NCI-H2107 treated with DMSO at 0.1 percent for 48 hours (cell line): ENCODE results near the gene DUSP22.
"Not testable (repeated sequence)": the region's sequence is repeated elsewhere in the genome, so short reads cannot be mapped to it uniquely, and the experiment has no call there.

Experiments
- DNase-seq: peaks from one replicate; lab custom pipeline; 2025; ENCODE audit not compliant: unreplicated experiment; lab: John Stamatoyannopoulos, UW

DUSP22 gene

DNA sequence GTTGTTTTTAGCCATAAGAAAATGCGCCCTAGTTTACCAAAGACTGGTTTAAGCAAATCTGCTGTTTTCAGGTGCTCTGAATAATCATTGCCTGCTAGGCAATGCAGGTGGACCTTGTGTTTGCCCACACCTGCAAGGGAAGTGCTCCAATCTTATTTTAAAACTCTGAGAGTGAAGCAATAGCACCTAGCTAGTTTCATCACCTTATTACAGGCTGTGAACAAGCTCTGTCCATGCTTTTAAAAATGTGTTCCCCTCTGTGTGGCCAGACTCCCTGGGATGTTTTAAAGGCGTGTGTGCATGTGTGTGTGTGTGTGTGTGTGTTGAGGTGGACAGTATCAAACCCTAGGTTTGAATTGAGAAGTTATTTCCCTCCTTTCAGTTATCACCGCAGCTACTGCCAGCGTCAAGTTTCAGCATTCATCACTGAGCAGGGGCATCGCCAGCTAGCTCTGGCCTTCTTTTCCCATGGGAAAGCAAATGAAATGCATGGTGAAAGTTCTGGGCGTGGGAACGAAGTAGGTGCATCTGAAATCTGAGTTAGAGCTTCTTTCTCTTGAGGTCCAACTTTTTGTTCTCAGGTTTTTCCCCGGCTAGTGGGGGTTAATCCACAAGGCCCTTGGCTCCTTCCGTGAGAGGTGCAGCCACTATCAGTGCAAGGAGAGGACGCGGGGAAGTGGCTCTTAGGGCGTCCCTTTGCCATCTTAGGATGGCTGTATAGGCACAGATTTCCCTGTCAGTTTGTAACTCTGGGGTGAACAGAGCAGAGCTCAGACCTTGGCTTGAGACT lies 30.8 kb downstream of the DUSP22 start:
- DNase-seq = no peak

DNA sequence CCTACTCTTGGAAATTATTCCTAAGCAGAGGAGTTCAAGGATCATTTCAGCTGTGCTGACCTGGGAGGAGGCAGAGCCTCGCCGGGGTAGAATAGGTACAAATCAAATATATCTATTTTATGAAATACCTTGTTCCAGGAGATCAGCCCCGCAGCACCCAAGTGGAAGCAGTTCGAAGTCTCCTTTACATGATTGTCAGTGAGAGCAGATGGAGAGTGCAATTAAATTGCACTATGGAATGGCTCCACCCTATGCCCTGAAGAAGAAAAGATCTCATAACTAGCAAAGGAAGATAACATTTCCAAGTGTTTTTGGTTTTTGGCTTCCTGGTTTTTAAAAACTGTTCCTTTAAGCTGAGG lies 31.4 kb downstream of the DUSP22 start:
- no peak for DNase-seq

DNA sequence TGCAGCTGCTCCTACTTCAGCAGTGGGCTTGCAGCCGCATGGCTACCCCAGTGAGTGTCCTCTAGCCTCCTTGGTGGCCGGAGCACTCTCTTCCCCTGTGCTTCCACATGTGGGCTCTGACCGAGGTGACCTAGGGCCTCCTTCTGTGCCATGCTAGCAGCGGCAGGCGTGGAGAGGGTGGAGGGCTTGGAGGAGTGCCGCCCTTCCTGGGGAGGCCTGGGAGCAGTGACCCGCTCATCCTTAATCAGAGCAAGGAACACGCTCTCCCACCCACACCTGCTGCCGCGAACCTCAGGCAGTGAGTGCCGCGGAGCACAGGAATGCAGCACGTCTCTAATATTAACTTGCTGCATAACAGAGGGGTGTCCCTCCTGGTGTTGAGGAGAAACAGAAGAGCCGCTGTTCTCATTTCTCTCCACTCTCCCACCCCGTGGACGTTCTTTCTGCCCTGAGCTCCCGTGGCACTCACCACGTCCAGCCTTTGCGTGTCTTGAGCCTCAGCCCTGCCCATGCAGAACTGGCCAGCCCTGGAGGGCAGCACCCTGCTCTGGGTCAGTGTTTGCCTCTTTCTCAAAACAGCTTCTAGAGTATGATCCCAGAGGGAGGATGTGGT lies 31.9 kb downstream of the DUSP22 start:
- DNase-seq = no peak

DNA sequence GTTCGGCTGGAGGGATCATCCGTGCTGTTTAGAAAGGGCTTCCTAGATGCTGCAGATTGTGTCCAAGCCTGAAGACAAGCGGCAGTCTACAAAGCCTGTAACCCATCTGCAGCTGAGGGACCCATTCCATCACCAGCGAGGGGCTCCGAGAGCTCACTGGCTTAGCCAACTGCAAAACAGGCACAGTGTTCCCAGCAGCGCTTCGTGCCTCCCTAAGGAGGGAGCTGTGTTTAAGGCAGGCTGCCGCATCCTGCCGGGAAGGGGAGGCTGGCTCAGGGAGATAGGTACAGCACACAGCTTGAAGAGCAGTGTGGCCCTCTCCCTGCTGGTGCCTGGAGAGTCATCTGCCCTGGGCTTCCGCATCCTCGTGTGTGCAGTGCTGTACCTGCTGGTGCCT lies 32.4 kb downstream of the DUSP22 start:
- DNase-seq = no peak

DNA sequence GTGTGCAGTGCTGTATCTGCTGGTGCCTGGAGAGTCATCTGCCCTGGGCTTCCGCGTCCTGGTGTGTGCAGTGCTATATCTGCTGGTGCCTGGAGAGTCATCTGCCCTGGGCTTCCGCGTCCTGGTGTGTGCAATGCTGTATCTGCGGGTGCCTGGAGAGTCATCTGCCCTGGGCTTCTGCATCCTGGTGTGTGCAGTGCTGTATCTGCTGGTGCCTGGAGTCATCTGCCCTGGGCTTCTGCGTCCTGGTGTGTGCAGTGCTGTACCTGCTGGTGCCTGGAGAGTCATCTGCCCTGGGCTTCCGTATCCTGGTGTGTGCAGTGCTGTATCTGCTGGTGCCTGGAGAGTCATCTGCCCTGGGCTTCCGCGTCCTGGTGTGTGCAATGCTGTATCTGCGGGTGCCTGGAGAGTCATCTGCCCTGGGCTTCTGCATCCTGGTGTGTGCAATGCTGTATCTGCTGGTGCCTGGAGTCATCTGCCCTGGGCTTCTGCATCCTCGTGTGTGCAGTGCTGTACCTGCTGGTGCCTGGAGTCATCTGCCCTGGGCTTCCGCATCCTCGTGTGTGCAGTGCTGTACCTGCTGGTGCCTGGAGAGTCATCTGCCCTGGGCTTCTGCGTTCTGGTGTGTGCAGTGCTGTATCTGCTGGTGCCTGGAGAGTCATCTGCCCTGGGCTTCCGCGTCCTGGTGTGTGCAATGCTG lies 33.0 kb downstream of the DUSP22 start:
- DNase-seq = not testable (repeated sequence)

DNA sequence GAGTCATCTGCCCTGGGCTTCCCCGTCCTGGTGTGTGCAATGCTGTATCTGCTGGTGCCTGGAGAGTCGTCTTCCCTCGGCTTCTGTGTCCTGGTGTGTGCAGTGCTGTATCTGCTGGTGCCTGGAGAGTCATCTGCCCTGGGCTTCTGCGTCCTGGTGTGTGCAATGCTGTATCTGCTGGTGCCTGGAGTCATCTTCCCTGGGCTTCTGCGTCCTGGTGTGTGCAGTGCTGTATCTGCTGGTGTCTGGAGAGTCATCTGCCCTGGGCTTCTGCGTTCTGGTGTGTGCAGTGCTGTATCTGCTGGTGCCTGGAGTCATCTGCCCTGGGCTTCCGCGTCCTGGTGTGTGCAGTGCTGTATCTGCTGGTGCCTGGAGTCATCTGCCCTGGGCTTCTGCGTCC lies 33.8 kb downstream of the DUSP22 start:
- DNase-seq = not testable (repeated sequence)

DNA sequence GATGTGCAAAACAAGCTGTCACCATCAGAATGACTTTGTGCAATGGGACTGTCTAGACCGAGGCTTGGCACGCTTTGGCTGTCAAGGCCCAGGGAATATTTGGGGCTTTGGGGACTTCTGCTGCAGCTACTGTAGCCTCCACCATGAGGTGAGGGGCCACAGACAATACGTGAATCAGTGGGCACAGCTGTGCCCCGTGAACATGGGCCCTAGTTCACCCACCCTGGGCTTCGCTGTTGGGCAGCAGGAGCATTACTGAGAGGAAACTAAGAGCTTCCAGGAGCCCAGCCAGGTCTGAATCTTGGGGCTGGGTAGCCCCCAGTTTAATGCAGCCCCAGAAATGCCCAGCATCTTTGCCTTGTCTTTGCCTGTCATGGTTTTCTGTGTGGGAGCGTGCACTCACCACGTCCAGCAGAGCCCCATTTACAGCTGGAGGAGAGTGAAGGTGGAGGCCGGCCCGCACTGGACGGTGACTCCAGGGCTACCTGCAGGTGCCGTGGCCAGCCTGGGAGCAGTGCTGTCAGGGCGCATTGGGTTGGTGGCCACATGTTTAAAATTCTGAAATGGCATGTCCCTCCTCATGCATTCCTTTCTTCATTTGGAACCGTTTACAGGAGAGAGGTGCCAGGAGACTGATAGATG lies 34.7 kb downstream of the DUSP22 start:
- no peak for DNase-seq

DNA sequence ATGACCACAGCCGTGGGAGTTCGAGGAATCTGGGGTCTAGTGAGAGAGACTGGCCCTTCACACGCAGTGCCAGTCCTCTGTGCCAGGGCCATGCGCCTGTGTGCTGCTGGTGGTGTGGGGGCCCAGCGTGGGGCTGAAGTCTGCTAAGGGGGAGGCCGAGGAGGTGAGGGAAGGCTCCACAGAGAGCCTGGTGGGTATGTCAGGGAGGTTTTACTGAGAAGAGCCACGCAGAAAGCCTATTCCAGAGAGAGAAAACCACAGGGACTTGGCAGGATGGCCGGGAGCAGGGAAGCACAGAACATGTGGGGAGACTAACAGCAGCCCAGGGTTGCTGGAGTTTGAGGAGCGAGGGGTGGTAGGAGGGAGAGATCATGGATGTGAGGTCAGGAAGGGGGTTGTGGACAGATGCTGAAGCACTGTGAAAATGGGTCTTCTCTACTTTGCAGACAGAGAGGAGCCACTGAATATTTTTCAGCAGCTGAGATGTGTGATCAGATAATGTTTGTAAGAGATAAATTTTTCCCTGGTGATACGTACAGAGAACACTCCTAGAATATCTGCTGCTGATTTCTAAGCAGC lies 35.3 kb downstream of the DUSP22 start:
- DNase-seq = no peak

DNA sequence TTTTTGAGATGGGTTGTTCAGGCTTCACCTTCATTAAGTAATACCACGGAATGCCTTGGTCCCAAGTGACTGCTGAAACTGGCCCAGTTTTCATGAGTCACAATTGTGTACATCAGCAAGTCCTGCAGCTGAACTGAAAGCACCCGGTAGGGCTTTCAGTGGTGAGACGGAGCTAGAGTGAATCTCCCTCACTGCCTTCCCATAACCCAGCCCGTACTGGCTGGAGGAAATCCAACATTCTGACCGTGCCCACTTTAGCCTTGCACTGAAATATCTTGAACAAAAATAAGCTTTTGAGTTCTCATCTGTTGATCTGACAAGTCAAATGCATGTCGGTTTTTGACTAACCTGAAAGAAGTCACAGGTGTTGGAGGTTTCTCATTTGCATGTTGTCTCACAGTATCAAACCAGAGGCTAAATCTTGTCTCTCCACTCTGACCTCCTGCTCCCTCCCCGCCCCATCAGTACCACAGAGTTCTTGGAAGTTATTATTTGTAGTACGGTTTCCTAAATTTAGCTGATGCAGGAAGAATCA lies 35.9 kb downstream of the DUSP22 start:
- no peak for DNase-seq

DNA sequence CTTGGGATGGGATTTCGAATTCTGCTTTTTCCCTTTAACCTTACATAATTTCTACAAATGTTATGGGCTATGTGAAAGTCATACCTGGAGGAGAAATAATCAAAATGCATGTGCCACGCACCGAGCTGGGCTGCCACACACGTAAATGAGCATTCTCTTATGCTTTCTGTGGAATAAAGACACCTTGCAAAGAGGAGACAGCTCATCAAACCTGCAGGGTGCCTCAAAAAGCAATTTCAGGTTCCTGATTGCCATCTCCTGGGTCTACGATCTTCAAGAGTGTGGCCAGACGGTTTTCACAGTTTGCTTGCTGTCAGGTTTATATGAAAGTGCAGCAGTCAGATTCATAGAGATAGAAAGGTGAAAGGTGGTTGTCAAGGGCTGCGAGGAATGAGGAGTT lies 36.6 kb downstream of the DUSP22 start:
- DNase-seq = no peak

DNA sequence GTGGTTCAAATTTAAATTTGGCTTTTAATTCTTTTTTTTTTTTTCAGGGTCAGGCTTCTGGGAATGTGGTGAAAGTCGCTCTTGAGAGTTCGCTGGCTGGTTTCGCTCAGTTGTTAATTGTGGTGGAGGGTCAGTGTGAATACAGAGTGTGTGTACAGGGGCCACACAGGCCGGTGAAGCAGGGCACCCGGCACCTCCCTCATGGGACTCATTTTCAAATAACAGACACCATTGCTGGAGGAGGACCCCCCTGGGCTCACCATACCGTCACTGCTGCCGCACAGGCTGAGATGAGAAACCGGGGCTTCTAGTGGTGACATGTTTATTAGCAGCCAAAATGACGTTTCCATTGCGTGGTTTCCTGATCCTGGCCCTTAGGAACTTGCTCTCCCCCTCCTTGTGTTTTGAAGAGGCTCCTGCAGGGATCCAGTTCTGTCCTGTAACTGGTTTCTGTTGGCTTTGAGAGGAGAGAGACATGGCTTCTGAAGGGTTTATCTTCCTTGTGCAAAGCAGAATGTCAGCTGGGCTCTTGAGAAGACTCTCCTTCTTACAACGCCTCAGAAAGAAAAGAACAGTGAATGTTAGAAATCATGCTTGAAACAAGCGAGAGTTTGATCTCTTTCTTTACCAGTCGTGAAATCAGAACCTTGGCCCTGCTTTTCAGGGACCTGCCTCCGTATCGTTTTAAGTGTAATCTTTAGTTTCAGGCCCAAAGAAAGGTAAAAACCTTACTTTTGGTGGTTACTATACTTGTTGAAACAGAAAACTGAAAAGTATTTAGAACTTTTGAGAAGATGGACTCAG lies 37.8 kb downstream of the DUSP22 start:
- DNase-seq = no peak

DNA sequence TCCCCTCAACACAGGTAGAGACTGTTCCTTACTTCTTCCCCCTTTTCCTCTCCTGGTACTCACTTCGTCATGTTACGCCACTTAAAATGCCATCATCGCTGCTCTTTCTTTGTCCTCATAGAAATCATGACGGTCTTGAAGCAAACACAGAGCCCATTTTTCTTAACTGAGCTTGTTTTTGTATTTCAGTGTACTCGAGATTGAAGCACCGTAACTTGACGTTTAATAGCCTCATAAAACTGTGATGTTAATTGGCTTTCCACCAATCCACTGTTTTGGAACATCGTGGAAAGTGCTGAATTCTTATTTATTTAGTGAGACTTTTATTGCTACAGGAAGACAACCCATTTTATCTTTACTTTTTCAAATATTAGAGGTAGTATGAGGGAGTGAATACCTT lies 38.7 kb downstream of the DUSP22 start:
- DNase-seq = no peak

DNA sequence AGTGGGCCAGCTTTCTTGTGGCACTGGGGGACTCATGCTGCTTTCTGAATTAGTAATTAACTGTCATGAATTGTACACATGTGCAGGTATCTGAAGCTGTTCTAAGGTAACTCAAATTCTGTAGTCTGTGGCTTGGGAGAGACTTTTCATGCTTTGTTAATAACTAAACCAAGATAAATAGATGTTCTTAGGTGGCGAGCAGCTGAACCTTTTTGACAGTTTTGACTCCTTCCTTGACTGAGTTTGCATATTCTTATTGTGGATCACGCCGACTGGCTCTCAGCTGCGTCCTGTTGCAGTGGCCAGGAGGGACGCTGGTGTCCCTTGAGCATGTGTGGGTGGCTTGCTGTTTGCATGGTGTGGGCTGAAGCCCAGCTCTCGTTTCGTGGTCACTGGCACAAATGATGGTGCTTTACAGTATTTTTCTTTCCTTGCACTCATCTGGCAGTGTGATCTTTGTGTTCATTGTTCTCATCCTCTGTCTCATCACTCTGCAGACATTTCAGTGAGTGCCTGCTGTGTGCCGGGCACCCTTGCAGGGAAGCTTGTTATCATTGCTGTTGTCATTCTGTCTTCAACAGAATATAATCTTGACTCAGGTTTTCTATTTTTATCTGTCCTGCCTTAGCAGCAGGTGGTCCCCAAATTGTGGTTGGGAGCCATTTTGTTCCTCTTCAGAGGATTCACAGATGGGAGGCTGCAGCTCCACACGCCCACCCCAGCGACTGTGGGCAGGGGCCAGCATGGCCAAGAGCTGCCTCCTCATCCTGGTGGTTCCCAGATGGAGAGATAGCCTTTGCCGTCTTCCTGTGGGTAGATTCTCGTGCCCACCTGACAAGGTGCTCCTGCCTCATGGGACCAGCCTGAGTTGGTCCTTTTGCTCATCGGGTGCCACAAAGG lies 39.6 kb downstream of the DUSP22 start:
- DNase-seq = no peak

DNA sequence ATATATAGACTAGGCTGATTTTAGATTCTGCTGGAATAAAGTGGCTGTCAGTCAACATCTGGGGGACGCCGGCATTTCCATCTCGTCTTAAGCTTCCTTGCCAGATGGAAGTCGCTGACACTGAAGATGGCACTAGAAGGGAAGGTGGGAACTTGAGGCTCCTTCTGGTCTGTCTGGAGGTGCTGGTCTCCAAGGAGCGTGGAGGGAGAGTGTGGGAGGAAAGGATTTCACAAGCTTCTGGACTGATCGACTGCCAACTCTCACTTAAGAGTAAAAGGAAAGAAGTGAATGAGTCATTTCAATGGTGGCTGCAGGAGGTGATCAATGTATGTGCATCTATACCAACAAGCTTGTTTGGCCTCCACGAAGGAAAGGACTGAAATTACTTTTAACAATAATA lies 40.4 kb downstream of the DUSP22 start:
- no peak for DNase-seq

DNA sequence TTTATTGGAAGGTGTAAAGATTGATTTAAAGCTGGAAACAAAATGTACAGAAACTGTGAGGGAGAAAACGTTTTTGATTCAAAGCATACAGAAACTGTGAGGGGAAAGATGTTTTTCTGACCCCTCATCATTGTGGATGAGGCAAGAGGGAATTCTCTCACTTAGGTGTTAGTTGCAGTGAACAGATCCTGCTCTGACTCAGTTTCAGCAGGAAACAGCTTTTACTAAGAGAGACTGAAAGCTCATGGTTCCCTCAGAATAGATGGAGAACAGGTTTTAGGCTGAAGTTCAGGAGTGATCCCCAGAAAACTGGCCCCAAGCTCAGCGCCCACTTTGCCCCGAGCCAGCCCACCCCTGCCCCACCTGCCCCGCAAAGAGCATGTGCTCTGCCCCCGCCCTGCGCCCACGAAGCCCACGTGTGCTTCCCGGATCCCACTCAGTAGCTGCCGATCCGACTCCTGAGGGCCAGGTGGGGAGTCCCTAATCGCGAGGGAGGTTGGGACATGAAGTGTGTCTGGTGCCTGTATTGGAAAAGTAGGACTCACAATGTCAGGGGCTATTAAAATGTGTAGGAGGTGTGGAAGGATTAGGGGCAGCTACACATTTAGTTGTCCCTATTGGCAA lies 41.2 kb downstream of the DUSP22 start:
- DNase-seq = no peak

DNA sequence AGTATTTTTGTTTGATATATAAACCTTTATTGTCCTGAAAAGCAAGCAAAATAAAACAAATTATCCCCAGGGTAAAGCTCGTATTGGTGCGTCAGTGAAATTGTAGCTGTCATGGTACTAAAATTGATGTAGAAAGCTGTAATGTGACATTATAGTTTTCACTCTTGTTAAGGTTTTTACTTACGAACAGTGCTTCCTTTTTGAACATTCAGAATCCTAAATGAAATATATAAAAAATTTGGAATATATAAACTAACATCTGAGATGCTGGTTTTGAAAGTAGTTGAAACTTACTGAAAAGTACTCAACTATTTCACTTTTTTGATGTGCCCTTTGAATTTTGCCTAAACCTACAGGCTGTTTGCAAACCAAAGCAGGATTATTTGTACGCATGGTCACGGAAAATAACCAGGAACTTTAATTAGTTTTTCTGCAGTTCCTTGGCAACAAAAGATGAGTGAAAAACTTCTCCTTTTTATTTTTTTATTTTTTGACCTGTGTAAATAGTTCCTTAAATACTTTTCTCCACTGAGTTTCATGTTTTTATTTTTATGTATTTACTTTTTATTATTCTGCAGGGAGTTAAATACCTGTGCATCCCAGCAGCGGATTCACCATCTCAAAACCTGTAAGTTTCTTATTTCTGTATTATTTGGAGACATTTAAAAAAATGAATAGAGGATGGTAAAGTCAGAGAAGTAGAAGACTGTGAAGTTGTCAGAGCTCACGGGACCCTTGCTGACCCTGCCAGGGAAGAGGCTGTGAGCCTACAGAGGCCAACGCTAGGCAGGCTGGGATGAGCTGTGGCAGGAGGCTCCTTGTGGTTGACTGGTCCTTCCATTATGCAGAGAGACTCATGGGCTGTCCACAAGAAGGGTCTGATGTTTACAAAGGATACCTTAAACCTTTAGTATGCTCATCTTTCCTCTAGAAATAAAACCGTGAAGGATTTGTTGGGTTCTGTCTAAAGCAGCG lies 42.5 kb downstream of the DUSP22 start:
- no peak for DNase-seq

DNA sequence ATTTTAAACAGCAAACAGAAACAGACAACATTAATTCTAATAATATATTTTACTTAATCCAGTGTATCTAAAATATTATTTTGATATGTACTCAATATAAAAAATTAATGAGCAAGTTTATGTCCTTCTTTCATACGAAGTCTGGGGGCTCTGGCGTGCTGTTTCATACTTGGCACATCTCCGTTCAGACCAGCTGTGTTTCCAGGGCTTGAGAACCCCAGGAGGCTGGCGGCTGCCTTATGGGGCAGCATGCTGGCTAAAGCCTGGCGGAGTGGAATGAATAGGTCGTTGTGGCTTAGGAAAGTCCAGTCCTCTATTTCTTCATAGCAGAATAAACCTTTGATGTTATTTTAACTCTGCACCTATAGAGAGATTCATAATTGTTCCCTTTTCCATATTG lies 43.3 kb downstream of the DUSP22 start:
- DNase-seq = no peak
